Loucy (cell line): ENCODE data around the gene COL24A1.

Experiments used
- H2AFZ ChIP-seq: fragments of 200-600 bp; sonication (generic); 2 replicates; pipeline ENCODE4 v1.6.0; 2016; ENCODE audit warnings: antibody characterized with exemption, mild to moderate bottlenecking, low read length, moderate library complexity
- H3F3A ChIP-seq: fragments of 200-600 bp; 2 replicates; pipeline ENCODE4 v1.6.0; 2016; ENCODE audit warnings: antibody characterized with exemption, low read depth, mild to moderate bottlenecking
- H3K27me3 ChIP-seq: fragments of 200-600 bp; sonication (generic); 2 replicates; pipeline ENCODE4 v1.6.1; 2014; ENCODE audit warnings: low read length, mild to moderate bottlenecking; ENCODE audit not compliant: insufficient read depth, poor library complexity, severe bottlenecking
- H3K36me3 ChIP-seq: fragments of 200-600 bp; sonication (generic); 2 replicates; pipeline ENCODE4 v1.6.1; 2016; ENCODE audit warnings: low read length; ENCODE audit not compliant: insufficient read depth
- H3K4me1 ChIP-seq: fragments of 200-600 bp; sonication (generic); 2 replicates; pipeline ENCODE4 v1.5.1; 2014; ENCODE audit warnings: low read length, mild to moderate bottlenecking; ENCODE audit not compliant: insufficient read depth, poor library complexity, severe bottlenecking
- H3K4me2 ChIP-seq: fragments of 200-600 bp; sonication (generic); 2 replicates; pipeline ENCODE4 v1.6.0; 2014; ENCODE audit warnings: antibody characterized with exemption, low read length, low read depth, mild to moderate bottlenecking; ENCODE audit not compliant: poor library complexity, severe bottlenecking
- H3K4me3 ChIP-seq: fragments of 200-600 bp; sonication (generic); 2 replicates; pipeline ENCODE4 v1.5.1; 2014; ENCODE audit warnings: low read length, mild to moderate bottlenecking, mixed read lengths; ENCODE audit not compliant: poor library complexity, severe bottlenecking
- H3K79me2 ChIP-seq: fragments of 200-600 bp; sonication (generic); 2 replicates; pipeline ENCODE4 v1.6.1; 2014; ENCODE audit warnings: low read length; ENCODE audit not compliant: insufficient read depth
- H3K9ac ChIP-seq: fragments of 200-600 bp; sonication (generic); 2 replicates; pipeline ENCODE4 v1.6.0; 2014; ENCODE audit warnings: mild to moderate bottlenecking, low read depth, low read length, moderate library complexity; ENCODE audit not compliant: poor library complexity, severe bottlenecking
- H3K9me2 ChIP-seq: fragments of 200-600 bp; sonication (generic); replicated peaks from 2 replicates; pipeline ENCODE4 v1.6.1; 2016; ENCODE audit warnings: low read depth, low read length, mixed read lengths
- H3K9me3 ChIP-seq: fragments of 200-600 bp; sonication (generic); 2 replicates; pipeline ENCODE4 v1.6.1; 2014; ENCODE audit warnings: mild to moderate bottlenecking, antibody characterized with exemption, low read length, low read depth; ENCODE audit not compliant: insufficient read depth
- H4K20me1 ChIP-seq: fragments of 200-600 bp; sonication (generic); 2 replicates; pipeline ENCODE4 v1.6.0; 2014; ENCODE audit warnings: antibody characterized with exemption, low read length, mild to moderate bottlenecking; ENCODE audit not compliant: insufficient read depth, poor library complexity, severe bottlenecking
- EZH2phosphoT487 ChIP-seq: fragments of 200-600 bp; IDR thresholded peaks from 2 replicates; pipeline ENCODE4 v1.6.1; 2018; ENCODE audit warnings: antibody characterized with exemption, mild to moderate bottlenecking, moderate library complexity, borderline replicate concordance
- TF ChIP-seq, protein P1 (sequence below): fragments of 200-600 bp; sonication (generic); conservative IDR thresholded peaks from 2 replicates; pipeline ENCODE4 v1.5.1; 2014; ENCODE audit warnings: mild to moderate bottlenecking, antibody characterized with exemption, low read length

COL24A1 gene

DNA sequence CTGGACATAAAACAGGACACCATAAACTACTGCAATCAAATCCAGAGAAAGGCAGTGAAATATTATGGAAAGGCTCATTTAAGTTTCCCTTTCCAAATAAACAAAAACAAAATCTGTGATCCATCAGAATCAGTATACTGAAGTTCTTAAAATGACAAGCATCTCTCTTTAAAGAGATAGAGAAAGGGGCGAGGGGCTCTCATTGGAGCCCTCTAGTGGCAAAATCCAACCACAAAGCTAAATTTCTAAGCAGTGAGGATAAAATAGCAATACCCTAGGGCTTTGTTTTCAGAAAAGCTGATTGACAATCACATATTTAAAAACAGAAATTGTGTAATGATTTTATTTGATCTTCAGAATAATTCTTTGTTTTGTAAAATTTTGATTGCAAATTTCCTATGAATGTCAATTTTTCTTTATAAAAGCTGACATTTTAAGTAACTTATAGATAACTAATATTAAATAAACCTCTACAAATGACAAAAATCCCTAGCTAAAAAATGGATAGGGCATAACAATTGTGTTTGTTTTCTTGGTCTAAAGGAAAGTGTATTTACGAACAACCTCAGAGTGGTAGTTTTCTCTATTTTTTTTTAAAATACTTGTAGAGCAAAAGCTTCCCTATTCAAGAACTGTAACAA is 138.2 kb downstream of the COL24A1 start:
- Histone ChIP-seq H3K27me3 (no peaks in the 10 kb centered on the region), H3K79me2 (no peaks in the 10 kb centered on the region), H3K4me1 (no peaks in the 10 kb centered on the region), H2AFZ (no peak overlapping the region), H3K4me3 (no peak overlapping the region), H3F3A (no peaks in the 10 kb centered on the region), H3K36me3 (no peaks in the 10 kb centered on the region), H3K4me2 (no peak overlapping the region), H3K9ac (no peak overlapping the region), H4K20me1 (no peaks in the 10 kb centered on the region), H3K9me3 (no peaks in the 10 kb centered on the region), H3K9me2 (no peaks in the 10 kb centered on the region; the same call in 1 of the 2 replicates)
- TF ChIP-seq, protein P1, sequence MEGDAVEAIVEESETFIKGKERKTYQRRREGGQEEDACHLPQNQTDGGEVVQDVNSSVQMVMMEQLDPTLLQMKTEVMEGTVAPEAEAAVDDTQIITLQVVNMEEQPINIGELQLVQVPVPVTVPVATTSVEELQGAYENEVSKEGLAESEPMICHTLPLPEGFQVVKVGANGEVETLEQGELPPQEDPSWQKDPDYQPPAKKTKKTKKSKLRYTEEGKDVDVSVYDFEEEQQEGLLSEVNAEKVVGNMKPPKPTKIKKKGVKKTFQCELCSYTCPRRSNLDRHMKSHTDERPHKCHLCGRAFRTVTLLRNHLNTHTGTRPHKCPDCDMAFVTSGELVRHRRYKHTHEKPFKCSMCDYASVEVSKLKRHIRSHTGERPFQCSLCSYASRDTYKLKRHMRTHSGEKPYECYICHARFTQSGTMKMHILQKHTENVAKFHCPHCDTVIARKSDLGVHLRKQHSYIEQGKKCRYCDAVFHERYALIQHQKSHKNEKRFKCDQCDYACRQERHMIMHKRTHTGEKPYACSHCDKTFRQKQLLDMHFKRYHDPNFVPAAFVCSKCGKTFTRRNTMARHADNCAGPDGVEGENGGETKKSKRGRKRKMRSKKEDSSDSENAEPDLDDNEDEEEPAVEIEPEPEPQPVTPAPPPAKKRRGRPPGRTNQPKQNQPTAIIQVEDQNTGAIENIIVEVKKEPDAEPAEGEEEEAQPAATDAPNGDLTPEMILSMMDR: peak; percentile 87
- TF ChIP-seq EZH2phosphoT487: no peak

DNA sequence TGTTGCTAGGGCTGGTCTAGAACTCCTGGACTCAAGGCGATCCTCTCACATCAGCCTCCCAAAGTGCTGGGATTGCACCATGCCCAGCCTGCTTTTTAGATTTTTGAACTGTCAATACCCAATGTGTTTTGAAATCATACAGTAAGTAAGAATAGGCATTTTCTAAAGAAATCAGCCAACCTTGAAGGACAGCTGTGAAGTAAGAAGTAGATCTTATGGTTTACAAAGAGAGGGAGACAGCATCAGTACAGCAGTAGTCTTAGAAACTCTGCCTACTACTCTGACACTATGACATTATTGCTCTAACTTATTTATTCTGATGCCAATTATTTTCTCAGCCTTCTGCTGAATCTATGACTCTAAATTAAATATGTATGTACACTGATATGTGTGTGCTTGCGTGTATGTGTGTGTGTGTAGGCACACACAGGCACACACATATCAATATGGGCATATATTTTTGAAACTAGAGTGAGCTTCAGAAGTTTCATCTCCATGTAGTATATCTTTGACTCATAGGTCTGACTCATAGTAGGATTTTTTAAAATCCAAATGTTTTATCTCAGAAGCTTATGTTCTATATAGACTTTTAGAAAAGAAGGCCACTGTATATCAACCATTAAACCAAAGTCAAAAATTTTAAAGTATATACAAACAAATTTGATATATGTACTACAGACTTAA is 140.4 kb downstream of the COL24A1 start:
- Histone ChIP-seq H3K9me3 (no peaks in the 10 kb centered on the region), H3K4me3 (no peak overlapping the region), H3K4me2 (no peak overlapping the region), H4K20me1 (no peaks in the 10 kb centered on the region), H3K4me1 (no peaks in the 10 kb centered on the region), H3F3A (no peaks in the 10 kb centered on the region), H3K36me3 (no peaks in the 10 kb centered on the region), H3K9me2 (no peaks in the 10 kb centered on the region), H2AFZ (0 out of 2 replicates have a peak overlapping the region, but pooled peaks have one; percentile 52), H3K9ac (no peak overlapping the region), H3K79me2 (no peaks in the 10 kb centered on the region), H3K27me3 (no peaks in the 10 kb centered on the region)
- TF ChIP-seq EZH2phosphoT487: no peak
- TF ChIP-seq, protein P1: no peak

DNA sequence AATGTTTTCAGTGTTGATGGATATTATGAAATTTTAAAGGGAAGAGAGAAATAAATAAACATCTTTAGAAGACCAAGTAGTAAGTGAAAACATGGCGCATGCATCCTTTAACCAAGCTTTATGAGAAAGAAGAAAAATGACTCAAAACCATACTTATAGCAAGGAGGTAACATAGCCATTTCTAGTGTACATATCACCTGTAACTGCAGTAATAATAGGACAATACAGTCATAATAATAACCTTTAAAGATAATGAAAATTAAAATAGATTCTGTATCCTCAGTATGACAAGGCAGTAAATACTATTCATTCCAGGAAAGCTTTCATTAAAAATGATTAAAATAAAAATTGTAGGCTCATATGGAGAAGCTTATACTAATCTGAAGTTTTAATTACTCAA is 141.2 kb downstream of the COL24A1 start:
- TF ChIP-seq EZH2phosphoT487: no peak
- TF ChIP-seq, protein P1: no peak

More for the DNA sequence above, 141.2 kb downstream of the COL24A1 start:
- H3K36me3 ChIP-seq: no peaks in the 10 kb centered on the region
- no peaks in the 10 kb centered on the region for H4K20me1 ChIP-seq
- H3K4me2 ChIP-seq: no peak overlapping the region
- no peaks in the 10 kb centered on the region for H3K27me3 ChIP-seq
- no peak overlapping the region for H2AFZ ChIP-seq
- no peaks in the 10 kb centered on the region for H3K9me2 ChIP-seq
- no peaks in the 10 kb centered on the region for H3K4me1 ChIP-seq
- no peaks in the 10 kb centered on the region for H3F3A ChIP-seq
- no peak overlapping the region for H3K9ac ChIP-seq
- no peaks in the 10 kb centered on the region for H3K9me3 ChIP-seq
- H3K79me2 ChIP-seq: no peaks in the 10 kb centered on the region
- no peak overlapping the region for H3K4me3 ChIP-seq
